Measurements from ENCODE around the gene MINAR2.
A peak's percentile ranks its signal among the peaks of the same experiment; 100 is the strongest.

The MINAR2 gene, protein sequence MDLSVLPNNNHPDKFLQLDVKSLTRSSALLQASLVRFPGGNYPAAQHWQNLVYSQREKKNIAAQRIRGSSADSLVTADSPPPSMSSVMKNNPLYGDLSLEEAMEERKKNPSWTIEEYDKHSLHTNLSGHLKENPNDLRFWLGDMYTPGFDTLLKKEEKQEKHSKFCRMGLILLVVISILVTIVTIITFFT

GRCh38 chr5:129747572-129748407 lies at the start of gene MINAR2:
Gene MINAR2, plus strand, starts transcription at chr5:129748094. Its CDS starts 97 bp downstream, at chr5:129748191.
- no peak for DNase-seq

GRCh38 chr5:129698661-129699060 lies 49.2 kb upstream of the MINAR2 start:
- DNase-seq, result no peak

- DNase-seq, result no peak
Observed at GRCh38 chr5:129716235-129716634, 31.7 kb upstream of the MINAR2 start.

GRCh38 chr5:129716651-129717050 lies 31.2 kb upstream of the MINAR2 start:
- no peak for DNase-seq

DNA sequence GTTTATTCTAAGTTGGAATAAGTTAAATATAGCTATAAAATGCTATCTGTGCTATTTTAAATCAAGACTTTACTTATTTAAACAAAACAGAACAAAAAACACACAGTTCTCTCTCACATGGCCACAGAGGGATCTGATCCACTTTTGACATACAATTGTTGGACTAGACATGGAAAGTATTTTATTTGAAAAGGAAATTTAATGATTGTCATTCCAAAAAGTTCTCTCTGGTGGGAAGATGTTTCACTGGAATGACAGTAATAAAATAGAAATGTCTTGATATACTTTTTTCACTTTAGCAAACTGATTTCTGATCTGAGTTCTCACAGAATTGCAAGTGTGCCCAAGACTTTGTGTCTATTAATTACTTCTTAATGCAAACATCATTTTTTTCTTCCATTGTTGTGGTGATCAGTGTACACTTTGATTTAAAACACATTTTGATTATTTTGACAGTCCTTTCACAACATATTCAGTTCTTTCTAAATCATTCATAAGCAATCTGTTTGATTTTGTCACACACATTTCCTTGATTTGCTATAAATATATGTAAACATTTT lies 30.1 kb upstream of the MINAR2 start:
- DNase-seq, result no peak

DNA sequence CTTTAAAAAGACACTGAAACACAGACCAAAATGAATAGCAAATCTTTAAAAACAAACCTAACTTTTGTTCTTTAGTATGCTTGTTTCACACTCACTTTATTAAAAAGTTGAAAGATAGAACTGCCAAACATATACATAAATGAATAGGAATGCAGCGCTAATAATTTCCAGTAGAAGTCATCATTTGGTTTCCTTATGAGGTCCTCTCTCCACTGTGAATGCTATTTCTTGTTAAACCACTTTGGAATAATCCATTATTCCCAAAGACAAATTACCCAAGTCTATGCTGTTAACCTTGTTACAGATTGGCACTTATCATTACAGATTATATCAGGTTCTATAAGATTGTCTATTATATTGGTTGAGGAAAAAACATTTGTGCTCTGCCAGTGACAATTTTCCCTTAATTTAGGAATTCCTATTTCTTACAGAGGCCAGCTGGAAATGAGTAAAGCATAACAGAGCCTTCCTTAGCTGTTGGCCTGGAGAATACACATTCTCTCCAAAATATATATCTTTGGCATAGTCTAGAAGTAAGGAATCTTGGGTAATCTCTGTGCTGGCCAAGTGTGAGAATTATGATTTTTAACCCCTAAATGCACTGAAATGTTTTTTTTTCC lies 29.3 kb upstream of the MINAR2 start:
- DNase-seq, result no peak

- no peak for DNase-seq
Observed at GRCh38 chr5:129724222-129724621, 23.7 kb upstream of the MINAR2 start.

DNA sequence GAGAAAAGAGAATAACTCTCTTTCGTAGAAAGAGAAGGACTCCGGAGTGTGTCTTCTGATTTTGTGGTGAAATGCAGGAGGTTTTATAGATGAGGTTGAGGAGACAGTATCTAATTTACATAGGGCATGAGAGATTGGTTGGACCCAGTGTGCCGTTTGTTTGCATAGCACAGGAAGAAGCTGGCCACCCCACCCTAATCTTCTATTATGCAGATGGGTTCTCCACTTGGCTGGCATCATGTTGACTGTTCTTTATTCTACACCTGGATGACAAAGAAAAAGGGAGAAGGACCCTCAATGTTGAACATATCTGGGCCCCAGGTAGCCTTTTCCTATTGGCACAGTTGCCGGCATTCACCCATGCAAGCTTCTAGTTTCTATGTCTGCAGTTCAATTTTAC lies 23.2 kb upstream of the MINAR2 start:
- no peak for DNase-seq

- DNase-seq, result no peak
Observed at GRCh38 chr5:129739773-129740172, 8.1 kb upstream of the MINAR2 start.

DNA sequence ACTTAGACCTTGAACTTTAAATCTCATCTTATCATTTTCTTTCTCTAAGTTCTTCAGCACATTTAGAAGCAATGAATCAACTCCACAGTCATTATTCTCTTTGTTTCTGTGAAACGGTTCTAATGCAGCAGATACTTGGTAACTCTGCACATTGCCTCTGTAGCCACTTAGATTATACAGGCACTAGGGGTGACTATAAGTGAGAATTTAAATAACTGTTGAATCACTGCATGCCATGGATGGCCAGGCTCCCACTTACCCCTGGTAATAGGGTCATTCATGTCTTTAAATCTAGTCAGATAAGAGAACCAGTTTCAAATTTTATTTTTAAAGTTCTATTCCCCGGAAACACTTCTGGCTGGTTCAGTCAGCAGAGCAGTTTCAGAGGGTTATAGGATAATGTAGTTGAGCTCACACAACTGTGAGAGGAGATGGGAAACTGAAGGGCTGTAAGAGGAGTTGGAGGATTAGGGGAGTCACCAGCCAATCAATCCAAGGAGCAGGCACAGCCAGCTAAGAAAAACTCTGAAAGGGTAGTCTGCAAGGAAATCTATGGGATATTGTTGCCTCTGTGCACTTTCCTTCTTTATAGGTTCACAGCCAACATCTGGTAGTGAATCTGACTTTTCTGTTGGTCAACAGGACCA lies 4.2 kb upstream of the MINAR2 start:
- DNase-seq, result no peak

DNA sequence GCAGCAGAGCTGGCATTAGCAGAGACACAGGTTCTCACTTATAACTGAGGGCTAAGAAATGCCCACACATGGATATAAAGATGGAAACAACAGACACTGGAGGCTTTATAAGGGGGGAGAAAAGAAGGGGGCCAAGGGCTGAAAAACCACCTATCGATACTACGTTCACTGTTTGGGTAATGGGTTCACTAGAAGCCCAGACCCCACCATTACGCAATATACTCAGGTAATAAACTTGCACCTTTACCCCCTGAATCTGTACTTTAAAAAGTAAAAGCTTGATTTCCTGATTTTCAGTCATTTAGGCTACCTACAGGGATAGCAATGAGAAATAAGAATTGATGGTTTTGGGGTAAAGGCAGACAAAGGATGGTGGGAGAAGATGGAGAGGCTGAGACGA lies 1.9 kb upstream of the MINAR2 start:
- no peak for DNase-seq

GRCh38 chr5:129746876-129747275 lies 1.0 kb upstream of the MINAR2 start:
- DNase-seq, result no peak

DNA sequence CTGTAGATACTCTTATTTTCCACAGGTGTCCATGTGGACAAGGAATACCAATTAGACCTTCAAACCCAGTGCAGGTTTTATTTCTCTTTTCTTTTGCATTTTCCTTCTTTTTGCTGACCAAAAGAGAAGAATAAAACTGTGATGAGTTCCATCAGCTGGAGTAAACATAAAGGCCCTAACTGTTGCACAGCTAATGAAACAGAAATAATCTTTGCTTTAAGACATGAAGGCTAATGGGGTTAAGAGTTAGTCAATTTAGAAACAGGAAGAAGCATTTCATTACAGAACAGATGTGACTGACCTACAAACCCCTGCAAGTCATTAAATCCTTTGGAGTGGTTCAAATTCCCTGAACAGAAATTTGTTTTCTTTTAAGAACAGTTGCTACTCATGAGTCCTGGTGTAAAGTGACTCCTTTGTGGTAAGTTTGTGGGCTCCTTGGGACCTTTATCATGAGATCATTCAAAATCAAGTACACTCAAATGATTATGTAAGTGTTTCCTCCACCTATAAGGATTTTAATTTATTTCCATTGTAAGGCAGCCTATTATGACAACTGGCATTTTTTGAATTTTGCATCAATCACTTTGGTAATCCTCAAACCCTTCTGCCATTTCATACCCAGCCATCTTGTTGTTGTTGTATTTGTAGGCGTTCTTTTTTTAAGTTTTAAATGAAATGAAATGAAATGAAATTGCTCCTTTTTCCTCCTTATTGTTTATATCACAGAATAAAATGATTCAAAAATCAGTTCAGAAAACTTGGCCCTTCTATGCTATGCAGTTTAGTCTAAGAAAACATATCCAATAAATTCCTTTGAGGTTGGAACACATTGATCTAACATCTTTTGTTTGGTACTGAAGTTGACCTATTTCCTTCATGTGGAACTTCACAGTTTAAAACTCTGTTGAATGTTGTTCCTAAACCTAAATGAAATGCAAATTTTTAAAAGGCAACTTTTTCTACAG lies 1.3 kb downstream of the MINAR2 start:
- DNase-seq, result no peak

DNA sequence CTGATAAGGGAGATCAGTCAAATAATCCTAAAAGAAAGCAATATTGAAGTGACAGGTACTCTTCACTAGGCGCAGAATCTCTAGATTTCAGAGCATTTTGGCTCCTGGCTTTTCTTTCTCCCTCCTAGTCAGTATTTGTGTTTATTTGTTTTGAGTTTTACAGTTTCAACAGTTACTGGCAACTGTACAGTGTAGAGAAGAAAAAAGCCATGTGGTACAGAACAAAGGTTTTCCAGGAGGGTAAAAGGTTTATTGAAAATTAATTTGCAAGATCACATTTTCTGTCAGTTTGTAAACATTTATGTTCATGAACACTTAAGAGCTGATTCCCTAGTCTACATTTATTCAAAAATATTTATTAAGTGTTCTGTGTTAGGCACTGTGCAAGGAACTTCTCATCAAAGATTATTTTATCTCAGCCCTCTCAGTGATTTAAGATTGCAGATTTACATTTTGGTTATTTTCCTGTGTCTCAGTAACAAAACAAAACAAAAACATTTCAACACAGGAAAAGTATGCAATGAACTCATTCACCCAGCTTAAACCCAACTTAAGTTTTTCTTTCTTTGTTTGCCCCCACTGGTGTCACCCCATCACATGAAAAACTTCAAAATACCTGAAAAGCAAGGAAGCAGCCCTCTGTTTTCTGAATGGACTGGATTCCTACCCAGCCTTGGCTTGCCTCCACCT lies 12.9 kb downstream of the MINAR2 start:
- DNase-seq, result no peak

DNA sequence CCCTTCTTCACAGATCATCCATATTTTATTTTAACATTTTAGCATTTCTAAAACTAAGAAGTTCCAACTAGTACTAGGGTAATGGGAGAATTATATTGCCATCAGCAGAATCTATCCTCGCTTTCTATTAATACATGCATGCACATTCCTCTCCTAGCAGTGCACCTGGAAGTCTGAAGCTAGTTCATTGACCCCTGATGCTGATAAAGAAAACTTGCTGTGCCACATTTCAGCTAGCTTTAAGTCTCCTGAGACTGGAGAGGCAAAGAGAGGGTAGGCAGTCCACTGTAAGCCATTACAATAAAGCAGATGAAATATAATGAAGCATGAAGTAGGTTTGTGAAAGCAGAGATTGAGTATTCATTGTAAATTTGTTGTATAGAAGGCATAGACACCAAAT lies 15.8 kb downstream of the MINAR2 start:
- DNase-seq, result no peak

- DNase-seq, result no peak
Observed at GRCh38 chr5:129766798-129767197, 18.9 kb downstream of the MINAR2 start.

DNA sequence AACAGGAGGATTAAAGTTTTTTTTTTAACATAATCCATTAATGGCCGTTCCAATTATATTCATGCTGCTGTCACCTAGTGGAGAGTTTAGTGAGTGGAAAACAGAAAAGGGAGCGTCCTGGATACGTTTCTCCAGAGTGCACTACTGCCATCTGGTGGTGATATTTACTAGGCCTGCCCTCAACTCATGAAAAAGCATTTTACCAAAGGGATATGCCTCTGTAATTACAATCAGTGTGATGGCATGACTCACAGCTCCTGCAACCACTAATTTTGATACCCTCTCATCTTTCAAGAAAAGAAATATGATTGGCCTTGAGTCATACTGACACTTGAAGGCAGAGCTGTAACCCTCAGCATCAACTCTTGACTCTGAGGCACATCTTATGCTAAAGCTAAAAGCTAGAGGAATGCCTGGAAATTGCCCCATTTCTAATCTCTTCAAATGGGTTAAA lies 20.1 kb downstream of the MINAR2 start:
- DNase-seq, result peak; percentile 28

DNA sequence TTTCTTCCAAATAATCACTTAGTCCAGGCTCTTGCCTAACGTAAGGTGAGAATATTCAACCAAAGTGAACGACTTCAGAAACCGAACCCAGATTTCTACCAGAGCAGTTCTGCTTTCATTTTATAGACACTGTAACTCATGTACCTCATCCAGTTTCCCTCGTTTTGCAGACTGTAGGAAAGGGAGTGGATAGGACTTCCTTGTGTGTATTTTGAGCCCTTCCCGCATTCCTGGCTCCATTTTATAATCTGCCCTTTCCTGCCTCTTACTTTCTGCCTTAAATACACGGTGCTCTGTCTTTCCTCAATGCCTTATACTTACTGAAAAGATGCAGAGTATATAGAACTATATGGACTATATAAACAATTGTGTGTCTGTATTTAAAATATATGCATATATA lies 20.8 kb downstream of the MINAR2 start:
- DNase-seq, result no peak

DNA sequence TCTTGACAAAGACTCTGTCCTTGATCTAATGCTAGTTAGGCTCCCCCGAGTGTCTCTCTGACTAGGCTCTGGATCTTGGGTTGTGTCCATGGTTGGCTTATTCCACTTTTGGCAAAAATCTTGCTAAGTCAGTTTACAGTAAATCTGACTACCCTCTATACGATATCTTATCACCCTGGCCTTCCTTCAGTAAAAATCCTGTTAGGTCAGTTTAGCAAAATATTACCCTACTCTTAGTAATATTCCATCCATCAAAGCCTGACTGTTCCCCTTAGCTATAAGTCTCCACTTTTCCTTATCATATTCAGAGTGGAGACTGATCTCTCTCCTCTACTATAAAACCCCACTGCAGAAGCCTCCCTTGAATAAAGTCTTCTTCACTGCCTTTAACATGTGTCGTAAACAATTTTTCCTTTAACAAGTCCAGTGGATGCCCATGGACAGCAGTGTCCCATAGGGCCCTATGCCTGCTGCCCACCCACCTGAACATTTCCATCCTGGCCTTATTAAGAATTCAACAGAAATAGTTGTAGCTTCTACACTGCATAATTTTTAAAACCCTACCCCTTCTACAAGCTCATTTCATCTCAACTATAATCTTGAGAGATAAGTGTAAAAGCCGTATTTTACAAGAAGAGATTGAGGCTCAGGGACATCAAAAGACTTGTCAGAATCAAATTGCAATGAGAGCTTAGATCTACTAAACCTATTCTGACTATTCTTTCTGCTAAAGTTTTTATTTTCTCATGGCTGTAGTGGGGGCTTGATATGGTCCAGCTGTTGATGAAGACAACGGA lies 22.3 kb downstream of the MINAR2 start:
- DNase-seq, result no peak

DNA sequence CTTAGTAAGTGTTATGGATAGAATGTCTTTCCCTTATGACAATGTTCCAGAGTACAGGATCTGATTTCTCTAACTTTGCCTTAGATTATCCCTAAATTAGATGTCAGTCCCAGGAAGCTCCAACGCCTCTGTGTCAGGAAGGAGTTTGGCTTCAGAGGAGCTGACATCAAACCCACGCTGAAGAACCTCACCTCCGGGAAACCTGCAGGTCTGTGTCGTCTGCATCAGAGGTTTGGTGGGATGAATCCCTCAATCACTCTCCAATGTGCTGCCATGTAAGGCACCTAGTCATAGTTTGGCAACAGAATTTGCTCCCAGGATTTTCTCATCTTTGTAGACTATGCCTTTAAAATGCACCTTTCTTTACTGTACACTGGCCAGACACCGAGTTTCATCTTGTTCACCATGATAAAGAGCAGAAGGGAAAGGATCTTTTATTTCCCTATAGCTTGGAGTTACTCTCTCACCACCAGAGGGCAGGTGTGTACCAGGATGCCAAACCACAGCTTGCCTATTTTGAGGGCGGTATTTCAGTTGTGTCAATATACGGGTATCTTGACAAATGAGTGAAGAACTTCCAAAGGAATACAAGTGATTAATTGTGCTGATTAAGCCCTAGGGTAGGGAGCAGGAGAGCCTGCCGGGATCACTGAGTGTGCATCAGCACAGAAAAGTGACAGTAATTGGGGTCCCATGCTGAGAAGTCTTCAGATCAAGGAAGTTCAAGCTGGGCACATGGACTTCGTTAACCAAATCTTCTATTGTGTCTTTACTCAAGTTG lies 23.4 kb downstream of the MINAR2 start:
- peak; percentile 9 for DNase-seq

All from DMS153 (cell line).